Endodermal cell (in vitro differentiated cells): ENCODE measurements around the gene IFT122. TPM values are rescaled to one million over a fixed set of nuclear protein-coding genes. Genes with fewer than 3 reads are reported as not detected.
"Not testable (repeated sequence)": the region's sequence is repeated elsewhere in the genome, so short reads cannot be mapped to it uniquely, and the experiment has no call there.

ENCODE experiments used
- DNase-seq: peaks from one replicate; pipeline ENCODE4 v3.0.0-alpha.2; 2017
- H3K27ac ChIP-seq: 2 replicates; pipeline ENCODE4 v1.5.1; 2013; ENCODE audit warnings: mild to moderate bottlenecking, low read depth, low read length, moderate library complexity
- H3K27me3 ChIP-seq: 2 replicates; pipeline ENCODE4 v1.6.1; 2013; ENCODE audit warnings: mild to moderate bottlenecking, low read length, moderate library complexity; ENCODE audit not compliant: insufficient read depth, control insufficient read depth, poor library complexity, severe bottlenecking
- H3K36me3 ChIP-seq: 2 replicates; pipeline ENCODE4 v1.7.0; 2013; ENCODE audit warnings: mild to moderate bottlenecking, low read length, moderate library complexity; ENCODE audit not compliant: control insufficient read depth, insufficient read depth
- H3K4me1 ChIP-seq: one replicate; pipeline ENCODE4 v1.7.0; 2013; ENCODE audit warnings: low read length; ENCODE audit not compliant: control insufficient read depth, insufficient read depth
- H3K4me3 ChIP-seq: 2 replicates; pipeline ENCODE4 v1.5.1; 2013; ENCODE audit warnings: mild to moderate bottlenecking, low read length, moderate library complexity
- H3K9ac ChIP-seq: 2 replicates; pipeline ENCODE4 v1.6.1; 2013; ENCODE audit warnings: mild to moderate bottlenecking, low read length, moderate library complexity; ENCODE audit not compliant: poor library complexity, severe bottlenecking; ENCODE audit errors: extremely low read depth
- H3K9me3 ChIP-seq: 2 replicates; pipeline ENCODE4 v1.6.1; 2013; ENCODE audit warnings: mild to moderate bottlenecking, low read length, moderate library complexity; ENCODE audit not compliant: control insufficient read depth
- H3K27ac Mint-ChIP-seq: 2 replicates; pipeline ENCODE4 v1.8.0; 2020; ENCODE audit warnings: mixed read lengths
- H3K27me3 Mint-ChIP-seq: 2 replicates; pipeline ENCODE4 v1.8.0; 2021; ENCODE audit warnings: mild to moderate bottlenecking, mixed read lengths; ENCODE audit not compliant: insufficient read depth
- H3K36me3 Mint-ChIP-seq: 2 replicates; pipeline ENCODE4 v1.8.0; 2020; ENCODE audit warnings: low read depth, mixed read lengths
- H3K4me1 Mint-ChIP-seq: 2 replicates; pipeline ENCODE4 v1.8.0; 2020; ENCODE audit warnings: mixed read lengths
- H3K4me3 Mint-ChIP-seq: 2 replicates; pipeline ENCODE4 v1.8.0; 2020; ENCODE audit warnings: mild to moderate bottlenecking, moderate library complexity, mixed read lengths
- H3K9me3 Mint-ChIP-seq: 2 replicates; pipeline ENCODE4 v1.8.0; 2020; ENCODE audit warnings: mild to moderate bottlenecking, mixed read lengths
- WGBS, 2 experiments: methylation state at CpG; one replicate each; pipeline versions ENCODE4 v1.1.5 to v1.1.7; 2013; ENCODE audit warnings: missing lambda C conversion rate in 2 of 2, mixed read lengths in 1 of 2; ENCODE audit not compliant: insufficient coverage in 1 of 2, insufficient read length in 1 of 2; 5-methylcytosine and 5-hydroxymethylcytosine counted together
- total RNA-seq, 2 donors: library from RNA; stranded (reverse); fragmentation: NEBNext Ultra II Directional in 1 of 2; extraction: Animal tissue kit (Norgen Biotek cat#: 25700) in 1 of 2; gene quantifications; 2 replicates in 1 of 2; 3 replicates in 1 of 2; pipeline ENCODE4 v1.2.1, GENCODE V29; 2021
- TF ChIP-seq, protein P1 (sequence below): fragments of 200-600 bp; sonication (generic); conservative IDR thresholded peaks from 2 replicates; pipeline ENCODE4 v1.5.0; 2021; ENCODE audit warnings: antibody characterized with exemption, mild to moderate bottlenecking

Gene IFT122
- total RNA-seq, 2 donors from 2014 or later = 36.0 to 46.6 TPM

DNA sequence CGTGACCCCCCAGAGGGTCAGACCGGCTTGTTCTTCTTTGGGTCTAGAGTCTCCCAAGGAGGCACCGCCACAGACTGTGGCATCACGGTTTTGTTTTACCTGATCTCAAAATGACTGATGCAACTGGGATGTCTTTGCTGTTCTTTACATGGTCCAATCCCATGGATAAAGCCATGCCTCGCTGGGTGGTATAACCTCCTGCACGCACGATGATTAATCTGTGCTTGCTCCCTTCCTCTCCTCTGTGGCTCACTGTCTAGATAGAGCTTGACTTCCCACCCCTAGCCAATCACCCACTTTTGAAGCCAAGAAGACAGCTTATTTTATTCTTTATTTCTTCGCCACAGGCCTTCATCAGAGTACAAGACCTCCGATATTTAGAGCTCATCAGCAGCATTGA lies 51.8 kb downstream of the IFT122 start:
- no peak for DNase-seq

DNA sequence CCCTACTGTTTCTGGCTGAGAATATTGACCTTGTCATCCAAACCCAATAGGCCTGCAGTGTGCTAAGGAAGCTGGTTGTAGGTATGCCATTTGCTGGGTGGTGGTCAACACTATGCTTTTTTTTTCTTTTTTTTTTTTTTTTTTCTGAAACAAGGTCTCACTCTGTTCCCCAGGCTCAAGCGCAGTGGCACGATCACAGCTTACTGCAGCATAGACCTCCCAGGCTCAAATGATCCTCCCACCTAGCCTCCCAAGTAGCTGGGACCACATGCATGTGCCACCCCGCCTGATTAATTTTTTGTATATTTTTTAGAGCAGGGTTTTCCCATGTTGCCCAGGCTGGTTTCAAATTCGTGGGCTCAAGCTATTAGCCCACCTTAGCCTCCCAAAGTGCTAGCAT lies 52.7 kb downstream of the IFT122 start:
- peaks cover 24% of the 10 kb centered on the region for H3K36me3 ChIP-seq
- no peaks in the 10 kb centered on the region for H3K27me3 ChIP-seq
- no peaks in the 10 kb centered on the region for H3K9me3 ChIP-seq
- Mint-ChIP-seq H3K9me3 (no peaks in the 10 kb centered on the region), H3K27ac (no peak overlapping the region), H3K4me1 (peaks cover 24% of the 10 kb centered on the region), H3K27me3 (no peaks in the 10 kb centered on the region), H3K4me3 (no peak overlapping the region), H3K36me3 (peaks cover 22% of the 10 kb centered on the region)
- no peak overlapping the region for H3K4me3 ChIP-seq
- H3K27ac ChIP-seq = no peak overlapping the region
- TF ChIP-seq, protein P1, sequence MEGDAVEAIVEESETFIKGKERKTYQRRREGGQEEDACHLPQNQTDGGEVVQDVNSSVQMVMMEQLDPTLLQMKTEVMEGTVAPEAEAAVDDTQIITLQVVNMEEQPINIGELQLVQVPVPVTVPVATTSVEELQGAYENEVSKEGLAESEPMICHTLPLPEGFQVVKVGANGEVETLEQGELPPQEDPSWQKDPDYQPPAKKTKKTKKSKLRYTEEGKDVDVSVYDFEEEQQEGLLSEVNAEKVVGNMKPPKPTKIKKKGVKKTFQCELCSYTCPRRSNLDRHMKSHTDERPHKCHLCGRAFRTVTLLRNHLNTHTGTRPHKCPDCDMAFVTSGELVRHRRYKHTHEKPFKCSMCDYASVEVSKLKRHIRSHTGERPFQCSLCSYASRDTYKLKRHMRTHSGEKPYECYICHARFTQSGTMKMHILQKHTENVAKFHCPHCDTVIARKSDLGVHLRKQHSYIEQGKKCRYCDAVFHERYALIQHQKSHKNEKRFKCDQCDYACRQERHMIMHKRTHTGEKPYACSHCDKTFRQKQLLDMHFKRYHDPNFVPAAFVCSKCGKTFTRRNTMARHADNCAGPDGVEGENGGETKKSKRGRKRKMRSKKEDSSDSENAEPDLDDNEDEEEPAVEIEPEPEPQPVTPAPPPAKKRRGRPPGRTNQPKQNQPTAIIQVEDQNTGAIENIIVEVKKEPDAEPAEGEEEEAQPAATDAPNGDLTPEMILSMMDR = no peak
- no peak for DNase-seq
- H3K4me1 ChIP-seq = no peaks in the 10 kb centered on the region
- no peak overlapping the region for H3K9ac ChIP-seq
- WGBS, 2 experiments = 89 to 93% methylated on average over 1 to 4 of the region's 4 CpGs

More for the DNA sequence above, 51.8 kb downstream of the IFT122 start:
- no peak overlapping the region for H3K4me3 ChIP-seq
- WGBS, 2 experiments = 94% methylated on average over 9 of the region's 9 CpGs
- H3K9me3 ChIP-seq = no peaks in the 10 kb centered on the region
- no peak overlapping the region for H3K27ac Mint-ChIP-seq
- H3K27me3 ChIP-seq = no peaks in the 10 kb centered on the region
- no peaks in the 10 kb centered on the region for H3K4me1 ChIP-seq
- H3K27me3 Mint-ChIP-seq = no peaks in the 10 kb centered on the region
- no peak overlapping the region for H3K27ac ChIP-seq
- TF ChIP-seq, protein P1 = no peak
- no peak overlapping the region for H3K9ac ChIP-seq
- H3K36me3 Mint-ChIP-seq = peaks cover 22% of the 10 kb centered on the region
- peaks cover 20% of the 10 kb centered on the region for H3K36me3 ChIP-seq
- no peaks in the 10 kb centered on the region for H3K9me3 Mint-ChIP-seq
- peaks cover 24% of the 10 kb centered on the region for H3K4me1 Mint-ChIP-seq
- no peak overlapping the region for H3K4me3 Mint-ChIP-seq

DNA sequence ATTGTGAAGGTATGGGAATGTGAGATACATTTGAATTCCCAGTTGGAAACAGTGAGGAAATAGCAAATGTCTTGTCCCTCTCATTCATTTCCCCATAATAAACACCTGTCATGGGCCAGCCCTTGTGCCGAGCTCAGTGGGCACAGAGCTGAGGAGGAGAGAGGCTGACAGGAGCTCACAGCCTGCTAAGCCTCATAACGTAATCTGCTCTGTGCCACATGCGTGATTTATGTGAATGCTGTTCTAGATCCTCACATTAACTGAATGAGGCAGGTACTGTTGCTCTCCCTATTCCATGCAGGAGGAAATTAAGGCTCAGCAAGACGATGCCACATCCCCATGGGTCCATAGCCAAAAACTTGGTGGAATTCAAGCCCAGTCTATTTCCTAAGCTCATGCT lies 53.2 kb downstream of the IFT122 start:
- H3K4me1 Mint-ChIP-seq = peaks cover 28% of the 10 kb centered on the region
- Histone ChIP-seq H3K4me3 (no peak overlapping the region), H3K27ac (no peak overlapping the region), H3K9me3 (no peaks in the 10 kb centered on the region), H3K4me1 (no peaks in the 10 kb centered on the region), H3K27me3 (no peaks in the 10 kb centered on the region), H3K36me3 (peaks cover 24% of the 10 kb centered on the region), H3K9ac (no peak overlapping the region)
- WGBS, 2 experiments = 96 to 100% methylated on average over 4 of the region's 4 CpGs
- TF ChIP-seq, protein P1 = no peak
- peaks cover 22% of the 10 kb centered on the region for H3K36me3 Mint-ChIP-seq
- H3K9me3 Mint-ChIP-seq = no peaks in the 10 kb centered on the region
- H3K27ac Mint-ChIP-seq = no peak overlapping the region
- H3K4me3 Mint-ChIP-seq = no peak overlapping the region
- no peaks in the 10 kb centered on the region for H3K27me3 Mint-ChIP-seq
- DNase-seq = no peak

DNA sequence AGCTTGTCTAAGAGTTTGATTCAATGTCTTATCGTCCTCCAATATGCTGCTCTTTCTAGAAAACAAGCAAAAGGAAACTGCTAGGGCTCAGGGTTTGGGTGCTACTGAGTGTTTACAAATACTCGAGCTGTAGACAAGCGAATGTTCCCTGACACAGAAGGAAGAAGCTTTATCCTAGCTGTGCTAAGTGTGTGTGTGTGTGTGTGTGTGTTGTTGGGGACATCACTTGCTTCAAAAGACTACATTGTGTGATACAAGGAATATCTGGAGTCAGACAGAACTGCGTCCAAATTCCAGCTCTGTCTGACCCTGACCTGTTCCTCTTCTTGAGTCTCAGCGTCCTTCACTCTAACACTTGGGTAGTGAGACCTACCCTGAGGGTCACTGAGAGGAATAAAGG lies 54.5 kb downstream of the IFT122 start:
- H3K9me3 Mint-ChIP-seq, H3K4me3 ChIP-seq, H3K27me3 Mint-ChIP-seq, H3K27me3 ChIP-seq, H3K9ac ChIP-seq, H3K4me1 ChIP-seq, H3K9me3 ChIP-seq, H3K27ac ChIP-seq, H3K4me3 Mint-ChIP-seq: not testable (repeated sequence)
- H3K4me1 Mint-ChIP-seq = peaks cover 36% of the 10 kb centered on the region
- peaks cover 24% of the 10 kb centered on the region for H3K36me3 ChIP-seq
- peak overlapping the region; percentile 24 for H3K27ac Mint-ChIP-seq
- peak; percentile 63 for DNase-seq
- H3K36me3 Mint-ChIP-seq = peaks cover 18% of the 10 kb centered on the region
- 86 to 100% methylated on average over 2 to 5 of the region's 5 CpGs for WGBS, 2 experiments

DNA sequence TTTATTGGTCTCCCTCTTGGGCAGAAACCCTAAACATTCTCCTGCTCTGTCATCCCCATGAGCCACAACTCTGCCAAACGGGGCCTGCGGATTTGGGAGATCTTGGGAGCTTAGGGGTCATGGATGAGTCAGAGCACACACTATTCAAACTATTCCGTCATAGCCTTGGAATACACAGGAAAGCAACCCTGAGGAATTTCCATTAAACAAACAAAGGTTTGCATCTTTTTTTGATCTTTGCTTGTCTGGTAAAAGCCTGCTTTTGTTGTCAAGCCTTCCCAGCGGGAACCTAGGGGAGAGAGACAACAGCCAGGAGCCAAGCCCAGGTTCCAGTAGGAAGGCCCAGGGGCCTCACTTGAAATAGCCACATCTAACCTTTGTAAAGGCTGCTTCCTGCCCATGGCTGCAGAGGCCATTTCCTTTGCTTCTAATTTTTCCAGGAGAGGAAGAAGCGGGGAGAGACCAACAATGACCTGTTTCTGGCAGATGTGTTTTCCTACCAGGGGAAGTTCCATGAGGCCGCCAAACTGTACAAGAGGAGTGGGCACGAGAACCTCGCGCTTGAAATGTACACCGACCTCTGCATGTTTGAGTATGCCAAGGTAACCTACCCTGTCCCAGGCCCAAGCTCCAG lies 55.1 kb downstream of the IFT122 start:
- not testable (repeated sequence) for H3K4me3 Mint-ChIP-seq, H3K9me3 Mint-ChIP-seq, H3K27me3 ChIP-seq

More for the DNA sequence above, 55.1 kb downstream of the IFT122 start:
- Mint-ChIP-seq H3K36me3 (peaks cover 23% of the 10 kb centered on the region), H3K27ac (peak overlapping the region; percentile 87), H3K4me1 (peaks cover 36% of the 10 kb centered on the region)
- H3K4me1 ChIP-seq, H3K27me3 Mint-ChIP-seq, H3K9me3 ChIP-seq, H3K27ac ChIP-seq, H3K4me3 ChIP-seq: not testable (repeated sequence)
- Histone ChIP-seq H3K36me3 (peaks cover 25% of the 10 kb centered on the region), H3K9ac (peak overlapping the region; percentile 25)
- DNase-seq = peak; percentile 75
- 74 to 88% methylated on average over 5 to 8 of the region's 10 CpGs for WGBS, 2 experiments
